ENCODE data around the gene ITSN2. TPM values are rescaled to one million over a fixed set of nuclear protein-coding genes. Genes with fewer than 3 reads are reported as not detected.

The ITSN2 gene
- total RNA-seq, 1 experiment from 2014 or later: 36.5 TPM

DNA sequence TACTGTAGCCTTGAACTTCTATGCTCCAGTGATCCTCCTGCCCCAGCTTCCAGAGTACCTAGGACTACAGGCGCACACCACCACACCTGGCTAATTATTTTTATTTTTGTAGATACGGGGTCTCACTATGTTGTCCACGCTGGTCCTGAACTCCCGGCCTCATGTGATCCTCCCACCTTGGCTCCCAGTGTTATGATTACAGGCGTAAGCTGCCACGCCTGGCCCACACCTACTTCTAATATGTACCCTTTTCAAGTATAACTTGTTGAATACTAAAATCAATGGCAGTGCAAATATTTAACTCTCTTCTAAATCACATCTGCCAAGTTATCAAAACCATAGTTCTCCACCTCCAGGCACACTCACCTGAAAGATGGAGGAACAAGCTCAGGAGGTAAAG lies 58.7 kb downstream of the ITSN2 start:
- no peak for DNase-seq (ENCODE audit: unreplicated experiment)
- Mint-ChIP-seq H3K27ac (ENCODE audit: low read depth, unreplicated experiment) (no peak overlapping the region), H3K27me3 (ENCODE audit: insufficient read depth, unreplicated experiment) (no peaks in the 10 kb centered on the region), H3K4me3 (ENCODE audit: unreplicated experiment) (no peak overlapping the region), H3K36me3 (ENCODE audit: insufficient read depth, unreplicated experiment) (peaks cover 69% of the 10 kb centered on the region), H3K9me3 (ENCODE audit: unreplicated experiment) (no peaks in the 10 kb centered on the region), H3K4me1 (ENCODE audit: insufficient read depth, unreplicated experiment) (peaks cover 13% of the 10 kb centered on the region)
- no TSS peak for BruUV-seq (replicated peaks)
- ChIA-PET POLR2A (interaction anchor here (0.8 kb wide), 1 partner anchor 25 kb away, joined by 3 read pairs; no protein-coding TSS in a partner anchor), CTCF (interaction anchor here (1.0 kb wide), 1 partner anchor 374 kb away, joined by 3 read pairs; the partner anchor contains the start of gene ATAD2B)
- TF ChIP-seq, protein P1, sequence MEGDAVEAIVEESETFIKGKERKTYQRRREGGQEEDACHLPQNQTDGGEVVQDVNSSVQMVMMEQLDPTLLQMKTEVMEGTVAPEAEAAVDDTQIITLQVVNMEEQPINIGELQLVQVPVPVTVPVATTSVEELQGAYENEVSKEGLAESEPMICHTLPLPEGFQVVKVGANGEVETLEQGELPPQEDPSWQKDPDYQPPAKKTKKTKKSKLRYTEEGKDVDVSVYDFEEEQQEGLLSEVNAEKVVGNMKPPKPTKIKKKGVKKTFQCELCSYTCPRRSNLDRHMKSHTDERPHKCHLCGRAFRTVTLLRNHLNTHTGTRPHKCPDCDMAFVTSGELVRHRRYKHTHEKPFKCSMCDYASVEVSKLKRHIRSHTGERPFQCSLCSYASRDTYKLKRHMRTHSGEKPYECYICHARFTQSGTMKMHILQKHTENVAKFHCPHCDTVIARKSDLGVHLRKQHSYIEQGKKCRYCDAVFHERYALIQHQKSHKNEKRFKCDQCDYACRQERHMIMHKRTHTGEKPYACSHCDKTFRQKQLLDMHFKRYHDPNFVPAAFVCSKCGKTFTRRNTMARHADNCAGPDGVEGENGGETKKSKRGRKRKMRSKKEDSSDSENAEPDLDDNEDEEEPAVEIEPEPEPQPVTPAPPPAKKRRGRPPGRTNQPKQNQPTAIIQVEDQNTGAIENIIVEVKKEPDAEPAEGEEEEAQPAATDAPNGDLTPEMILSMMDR (IDR thresholded peaks at IDR 0.05; ENCODE audit: unreplicated experiment): no peak
- intact Hi-C loops (cut with micrococcal nuclease): no loop called here

DNA sequence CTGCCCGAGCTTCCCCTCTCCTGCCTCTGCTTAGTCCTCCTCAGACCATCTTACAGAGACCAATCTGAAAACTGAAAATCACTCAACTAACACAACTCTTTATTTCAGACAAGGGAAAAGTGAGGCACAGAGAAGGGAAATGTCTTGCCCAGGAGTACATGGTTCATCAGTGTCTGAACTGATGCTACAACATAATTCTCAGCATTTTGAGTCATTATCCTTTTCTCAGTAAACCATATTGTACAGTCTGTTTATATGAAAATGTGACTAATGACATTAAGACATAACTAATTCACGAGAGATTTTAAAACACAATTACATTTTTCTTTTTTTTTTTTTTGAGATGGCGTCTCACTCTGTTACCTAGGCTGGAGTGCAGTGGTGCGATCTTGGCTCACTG lies 62.7 kb downstream of the ITSN2 start:
- no peak overlapping the region for H3K4me3 Mint-ChIP-seq (ENCODE audit: unreplicated experiment)
- no peak overlapping the region for H3K27ac Mint-ChIP-seq (ENCODE audit: low read depth, unreplicated experiment)
- BruUV-seq (replicated peaks): no TSS peak
- TF ChIP-seq, protein P1 (IDR thresholded peaks at IDR 0.05; ENCODE audit: unreplicated experiment): no peak
- H3K36me3 Mint-ChIP-seq (ENCODE audit: insufficient read depth, unreplicated experiment): peaks cover 68% of the 10 kb centered on the region
- no peak for DNase-seq (ENCODE audit: unreplicated experiment)
- no peaks in the 10 kb centered on the region for H3K27me3 Mint-ChIP-seq (ENCODE audit: insufficient read depth, unreplicated experiment)
- intact Hi-C loops (cut with micrococcal nuclease): no loop called here
- H3K9me3 Mint-ChIP-seq (ENCODE audit: unreplicated experiment): no peaks in the 10 kb centered on the region
- ChIA-PET POLR2A (interaction anchor here (0.7 kb wide), 1 partner anchor 465 kb away, joined by 3 read pairs; no protein-coding TSS in a partner anchor), CTCF (interaction anchor here (2.4 kb wide), 1 partner anchor 9 kb away, joined by 10 read pairs; no protein-coding TSS in a partner anchor)
- no peaks in the 10 kb centered on the region for H3K4me1 Mint-ChIP-seq (ENCODE audit: insufficient read depth, unreplicated experiment)

DNA sequence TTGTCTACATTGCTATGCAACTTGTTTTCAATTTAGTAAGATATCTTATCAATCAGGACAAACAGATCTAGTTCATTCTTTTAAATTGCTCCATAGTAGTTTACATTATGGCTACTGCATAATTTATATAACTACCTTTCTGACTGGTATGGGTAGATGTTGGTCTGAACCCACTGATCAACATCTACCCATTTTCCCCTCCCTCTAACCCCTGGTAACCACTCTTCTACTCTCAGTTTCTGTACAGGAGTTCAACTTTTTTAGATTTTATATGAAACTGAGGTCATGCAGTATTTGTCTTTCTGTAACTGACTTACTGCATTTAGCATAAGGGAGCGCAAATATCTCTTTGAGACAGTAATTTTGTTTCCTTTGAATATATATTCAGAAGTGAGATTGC lies 73.2 kb downstream of the ITSN2 start:
- intact Hi-C loops (cut with micrococcal nuclease): no loop called here

DNA sequence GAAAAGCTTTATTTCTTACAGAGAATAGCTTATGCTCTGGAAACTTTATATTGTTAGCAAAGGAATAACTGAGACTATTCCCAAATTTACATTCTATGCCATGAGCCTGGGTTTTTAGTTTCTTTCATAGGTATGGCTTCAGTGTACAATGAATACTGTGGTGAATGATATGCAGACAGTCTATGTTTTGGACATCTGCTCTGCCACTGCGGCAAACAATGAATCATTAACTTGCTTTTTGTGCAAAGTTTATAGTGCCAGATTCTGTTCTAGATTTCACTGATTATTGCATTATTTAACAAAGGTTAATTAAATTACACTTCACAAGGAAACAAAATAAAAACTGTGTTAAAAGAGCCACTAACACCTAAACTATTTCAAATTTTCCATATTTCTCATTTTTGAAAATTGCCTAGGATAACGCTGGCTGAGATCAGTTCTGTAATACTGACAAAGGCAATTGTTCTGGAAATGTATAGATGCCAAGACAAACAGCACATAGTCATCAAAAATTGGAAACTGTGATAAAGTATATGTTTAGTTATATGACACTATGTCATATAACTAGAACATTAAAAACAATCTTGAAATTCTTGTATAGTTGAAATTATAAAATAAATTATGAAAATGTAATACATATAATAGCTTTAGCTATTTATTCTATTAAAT lies 74.7 kb downstream of the ITSN2 start:
- Mint-ChIP-seq H3K9me3 (ENCODE audit: unreplicated experiment) (no peaks in the 10 kb centered on the region), H3K27me3 (ENCODE audit: insufficient read depth, unreplicated experiment) (no peaks in the 10 kb centered on the region), H3K4me1 (ENCODE audit: insufficient read depth, unreplicated experiment) (no peaks in the 10 kb centered on the region), H3K4me3 (ENCODE audit: unreplicated experiment) (no peak overlapping the region), H3K36me3 (ENCODE audit: insufficient read depth, unreplicated experiment) (peaks cover 37% of the 10 kb centered on the region), H3K27ac (ENCODE audit: low read depth, unreplicated experiment) (no peak overlapping the region)
- CTCF ChIA-PET: no interaction called here
- DNase-seq (ENCODE audit: unreplicated experiment): no peak
- TF ChIP-seq, protein P1 (IDR thresholded peaks at IDR 0.05; ENCODE audit: unreplicated experiment): no peak
- intact Hi-C loops (cut with micrococcal nuclease): no loop called here
- POLR2A ChIA-PET: no interaction called here
- BruUV-seq (replicated peaks): no TSS peak

More for the DNA sequence above, 73.2 kb downstream of the ITSN2 start:
- no TSS peak for BruUV-seq (replicated peaks)
- no peaks in the 10 kb centered on the region for H3K9me3 Mint-ChIP-seq (ENCODE audit: unreplicated experiment)
- no peak overlapping the region for H3K27ac Mint-ChIP-seq (ENCODE audit: low read depth, unreplicated experiment)
- no peaks in the 10 kb centered on the region for H3K4me1 Mint-ChIP-seq (ENCODE audit: insufficient read depth, unreplicated experiment)
- no peak for DNase-seq (ENCODE audit: unreplicated experiment)
- H3K4me3 Mint-ChIP-seq (ENCODE audit: unreplicated experiment): no peak overlapping the region
- H3K27me3 Mint-ChIP-seq (ENCODE audit: insufficient read depth, unreplicated experiment): no peaks in the 10 kb centered on the region
- H3K36me3 Mint-ChIP-seq (ENCODE audit: insufficient read depth, unreplicated experiment): peaks cover 37% of the 10 kb centered on the region
- TF ChIP-seq, protein P1 (IDR thresholded peaks at IDR 0.05; ENCODE audit: unreplicated experiment): no peak
- ChIA-PET POLR2A (no interaction called here), CTCF (no interaction called here)

All from MCF 10A (cell line).